Transverse colon (tissue), 4 donors: ENCODE measurements around the gene ADIPOR2. TPM values are rescaled to one million over a fixed set of nuclear protein-coding genes. Genes with fewer than 3 reads are reported as not detected.

Source experiments
- DNase-seq: peaks from one replicate; pipeline ENCODE4 v3.0.0-alpha.2; 2019
- H3K27ac ChIP-seq, 4 donors: fragments of 200-600 bp; sonication (generic); 2 replicates each; pipeline ENCODE4 v1.5.1; 2016 to 2018; ENCODE audit warnings: inconsistent platforms in 4 of 4
- H3K27me3 ChIP-seq: fragments of 200-600 bp; sonication (generic); 2 replicates; pipeline ENCODE4 v1.5.1; 2017; ENCODE audit warnings: inconsistent platforms
- H3K36me3 ChIP-seq, 4 donors: fragments of 200-600 bp; sonication (generic); 2 replicates each; pipeline ENCODE4 v1.5.1; 2017 to 2019; ENCODE audit warnings: inconsistent platforms in 4 of 4
- H3K4me1 ChIP-seq, 4 donors: fragments of 200-600 bp; sonication (generic); 2 replicates each; pipeline ENCODE4 v1.5.1; 2017 to 2020; ENCODE audit warnings: inconsistent platforms in 4 of 4
- H3K4me3 ChIP-seq, 4 donors: fragments of 200-600 bp; sonication (generic); 1 replicate in 1 of 4; 2 replicates in 3 of 4; pipeline versions ENCODE4 v1.5.1 to v1.6.1; 2017 to 2019; ENCODE audit warnings: inconsistent platforms in 4 of 4
- H3K9me3 ChIP-seq, 2 donors: fragments of 200-600 bp; sonication (generic); 2 replicates each; pipeline ENCODE4 v1.5.1; 2017 to 2019; ENCODE audit warnings: inconsistent platforms in 2 of 2
- EP300 ChIP-seq: sonication (generic); formaldehyde crosslinking; IDR thresholded peaks from one replicate; pipeline ENCODE4 v1.6.1; 2017; ENCODE audit warnings: antibody characterized with exemption, low read depth
- POLR2A ChIP-seq: fragments of 450-650 bp; IDR thresholded peaks from one replicate; pipeline ENCODE4 v1.6.1; 2016; ENCODE audit warnings: antibody characterized with exemption, mild to moderate bottlenecking, moderate library complexity
- POLR2AphosphoS5 ChIP-seq, 3 donors: sonication (generic); formaldehyde crosslinking; IDR thresholded peaks; one replicate each; pipeline ENCODE4 v1.6.1; 2016; ENCODE audit warnings: antibody characterized with exemption in 3 of 3
- WGBS, 2 donors: methylation state at CpG; one replicate each; pipeline ENCODE4 v1.1.5; 2018; ENCODE audit warnings: low coverage in 1 of 2; 5-methylcytosine and 5-hydroxymethylcytosine counted together
- in situ Hi-C, 4 donors: fragments of 200-750 bp; cut with MboI; loops; one replicate each; pipeline versions ENCODE4 v1.15.0 to v1.15.1; 2017; ENCODE audit warnings: low sequenced_read_pairs in 3 of 4, low pct_ligation_motif_present in 1 of 4, low pct_unique_long_range_greater_than_20kb in 1 of 4
- intact Hi-C: fragments of 100-400 bp; cut with DNase I; formaldehyde crosslinking; loops from one replicate; pipeline ENCODE4 v1.15.1; 2023; ENCODE audit warnings: low total_unique reads
- total RNA-seq, 4 donors: library from RNA; depleted of rRNA; stranded (reverse); fragments of >200 nt; gene quantifications; one replicate each; pipeline ENCODE4 v1.1.0, GENCODE V29; 2016
- TF ChIP-seq, protein P1 (sequence below), 5 experiments: fragments of 200-600 bp in 3 of 5; fragments of 450-650 bp in 2 of 5; sonication (generic) in 3 of 5; IDR thresholded peaks; 1 replicate in 2 of 5; 2 replicates in 3 of 5; pipeline ENCODE4 v1.5.1; 2016 to 2017; ENCODE audit warnings: antibody characterized with exemption in 5 of 5, inconsistent platforms in 3 of 5, mild to moderate bottlenecking in 2 of 5, moderate library complexity in 1 of 5

ADIPOR2 gene
- total RNA-seq, 4 donors from 2014 or later: 27.9 to 74.2 (median 52.1) TPM

DNA sequence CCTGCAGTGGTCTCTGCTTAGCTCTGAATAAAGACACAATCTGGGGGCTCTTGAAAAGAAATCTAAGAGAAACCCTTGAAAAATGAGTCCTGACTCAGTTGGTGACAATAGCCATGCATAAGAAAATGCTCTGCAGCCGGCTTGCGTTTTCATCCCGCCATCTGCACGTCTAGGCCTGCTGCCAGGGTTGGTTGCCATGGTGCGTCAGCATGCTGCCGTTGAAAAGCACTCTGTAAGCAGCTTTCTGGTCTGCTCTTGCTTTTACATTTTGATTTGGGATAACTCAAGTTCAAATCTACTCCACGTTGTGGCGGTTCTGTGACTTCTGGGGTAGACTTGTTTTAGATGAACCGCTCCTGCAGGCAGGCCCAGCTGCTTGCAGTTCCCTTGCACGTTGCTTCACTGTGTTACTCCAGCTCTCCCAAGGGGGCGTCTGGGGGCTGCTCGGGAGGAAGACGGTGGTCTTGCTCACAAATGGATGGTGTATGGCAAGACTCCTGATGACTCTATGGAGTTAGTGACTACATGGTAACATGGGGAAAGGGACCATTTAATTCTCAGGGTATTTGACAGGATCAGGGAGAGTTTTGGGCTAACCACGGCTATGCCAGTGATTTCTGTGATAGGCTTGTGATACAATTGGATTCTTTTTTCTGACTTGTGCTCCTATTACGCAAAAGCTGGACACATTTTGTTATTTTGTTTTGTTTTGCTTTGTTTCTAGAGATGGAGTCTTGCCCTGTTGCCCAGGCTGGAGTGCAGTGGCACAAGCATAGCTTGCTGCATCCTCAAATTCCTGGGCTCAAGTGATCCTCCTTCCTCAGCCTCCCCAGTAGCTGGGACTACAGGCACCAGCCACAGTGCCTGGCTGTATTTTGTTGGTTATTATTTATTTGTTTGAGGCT is 46.1 kb upstream of the ADIPOR2 start:
- DNase-seq: peak; percentile 68
- no peaks in the 10 kb centered on the region for H3K9me3 ChIP-seq
- no peaks in the 10 kb centered on the region for H3K27me3 ChIP-seq
- H3K36me3 ChIP-seq: no peaks in the 10 kb centered on the region
- TF ChIP-seq POLR2AphosphoS5 (IDR thresholded peaks at IDR 0.05) (no peak), EP300 (no peak), POLR2A (no peak)
- TF ChIP-seq, protein P1, sequence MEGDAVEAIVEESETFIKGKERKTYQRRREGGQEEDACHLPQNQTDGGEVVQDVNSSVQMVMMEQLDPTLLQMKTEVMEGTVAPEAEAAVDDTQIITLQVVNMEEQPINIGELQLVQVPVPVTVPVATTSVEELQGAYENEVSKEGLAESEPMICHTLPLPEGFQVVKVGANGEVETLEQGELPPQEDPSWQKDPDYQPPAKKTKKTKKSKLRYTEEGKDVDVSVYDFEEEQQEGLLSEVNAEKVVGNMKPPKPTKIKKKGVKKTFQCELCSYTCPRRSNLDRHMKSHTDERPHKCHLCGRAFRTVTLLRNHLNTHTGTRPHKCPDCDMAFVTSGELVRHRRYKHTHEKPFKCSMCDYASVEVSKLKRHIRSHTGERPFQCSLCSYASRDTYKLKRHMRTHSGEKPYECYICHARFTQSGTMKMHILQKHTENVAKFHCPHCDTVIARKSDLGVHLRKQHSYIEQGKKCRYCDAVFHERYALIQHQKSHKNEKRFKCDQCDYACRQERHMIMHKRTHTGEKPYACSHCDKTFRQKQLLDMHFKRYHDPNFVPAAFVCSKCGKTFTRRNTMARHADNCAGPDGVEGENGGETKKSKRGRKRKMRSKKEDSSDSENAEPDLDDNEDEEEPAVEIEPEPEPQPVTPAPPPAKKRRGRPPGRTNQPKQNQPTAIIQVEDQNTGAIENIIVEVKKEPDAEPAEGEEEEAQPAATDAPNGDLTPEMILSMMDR (IDR thresholded peaks at IDR 0.05): no peak
- intact Hi-C loops (no loop called here), in situ Hi-C loops (loop anchor here in 2 of 4 donors (5.0 kb wide), 1 partner anchor 143 kb away; no protein-coding TSS in a partner anchor)
- 21 to 34% methylated on average over 7 to 15 of the region's 15 CpGs for WGBS, 2 donors
- peak overlapping the region in 2 of 4 donors; percentile 61 to 62 for H3K27ac ChIP-seq
- H3K4me1 ChIP-seq: peaks cover 9 to 25% (median 11%) of the 10 kb centered on the region in 4 donors
- H3K4me3 ChIP-seq: no peak overlapping the region

DNA sequence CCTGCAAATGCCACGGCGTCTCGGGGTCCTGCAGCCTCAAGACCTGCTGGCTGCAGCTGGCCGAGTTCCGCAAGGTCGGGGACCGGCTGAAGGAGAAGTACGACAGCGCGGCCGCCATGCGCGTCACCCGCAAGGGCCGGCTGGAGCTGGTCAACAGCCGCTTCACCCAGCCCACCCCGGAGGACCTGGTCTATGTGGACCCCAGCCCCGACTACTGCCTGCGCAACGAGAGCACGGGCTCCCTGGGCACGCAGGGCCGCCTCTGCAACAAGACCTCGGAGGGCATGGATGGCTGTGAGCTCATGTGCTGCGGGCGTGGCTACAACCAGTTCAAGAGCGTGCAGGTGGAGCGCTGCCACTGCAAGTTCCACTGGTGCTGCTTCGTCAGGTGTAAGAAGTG is 45.1 kb upstream of the ADIPOR2 start:
- TF ChIP-seq EP300 (no peak), POLR2AphosphoS5 (IDR thresholded peaks at IDR 0.05) (no peak), POLR2A (no peak)
- TF ChIP-seq, protein P1 (IDR thresholded peaks at IDR 0.05): no peak
- no peak overlapping the region for H3K4me3 ChIP-seq
- 96% methylated on average over 27 of the region's 29 CpGs; no CpG with 5 or more reads in 1 of the 2 donors for WGBS, 2 donors
- no peak for DNase-seq
- H3K27ac ChIP-seq: no peak overlapping the region
- intact Hi-C loops: no loop called here
- no peaks in the 10 kb centered on the region for H3K9me3 ChIP-seq
- H3K27me3 ChIP-seq: no peaks in the 10 kb centered on the region
- in situ Hi-C loops: loop anchor here in 2 of 4 donors (5.0 kb wide), 1 partner anchor 141 kb away; no protein-coding TSS in a partner anchor
- no peaks in the 10 kb centered on the region for H3K36me3 ChIP-seq
- peaks cover 9 to 34% (median 11%) of the 10 kb centered on the region in 4 donors for H3K4me1 ChIP-seq

DNA sequence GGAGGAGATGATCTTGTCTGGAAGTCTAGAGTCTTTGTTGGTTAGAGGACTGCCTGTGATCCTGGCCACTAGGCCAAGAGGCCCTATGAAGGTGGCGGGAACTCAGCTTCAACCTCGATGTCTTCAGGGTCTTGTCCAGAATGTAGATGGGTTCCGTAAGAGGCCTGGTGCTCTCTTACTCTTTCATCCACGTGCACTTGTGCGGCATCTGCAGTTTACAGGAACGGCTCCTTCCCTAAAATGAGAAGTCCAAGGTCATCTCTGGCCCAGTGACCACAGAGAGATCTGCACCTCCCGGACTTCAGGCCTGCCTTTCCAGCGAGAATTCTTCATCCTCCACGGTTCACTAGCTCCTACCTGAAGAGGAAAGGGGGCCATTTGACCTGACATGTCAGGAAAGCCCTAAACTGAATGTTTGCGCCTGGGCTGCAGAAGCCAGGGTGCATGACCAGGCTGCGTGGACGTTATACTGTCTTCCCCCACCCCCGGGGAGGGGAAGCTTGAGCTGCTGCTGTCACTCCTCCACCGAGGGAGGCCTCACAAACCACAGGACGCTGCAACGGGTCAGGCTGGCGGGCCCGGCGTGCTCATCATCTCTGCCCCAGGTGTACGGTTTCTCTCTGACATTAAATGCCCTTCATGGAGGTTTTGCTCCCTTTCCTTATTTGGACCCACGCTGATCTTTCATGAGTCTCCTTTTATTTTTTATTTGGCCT is 44.1 kb upstream of the ADIPOR2 start:
- in situ Hi-C loops (loop anchor here in 2 of 4 donors (5.0 kb wide), 1 partner anchor 141 kb away; no protein-coding TSS in a partner anchor), intact Hi-C loops (no loop called here)
- Histone ChIP-seq H3K4me3 (no peak overlapping the region), H3K27ac (no peak overlapping the region), H3K36me3 (no peaks in the 10 kb centered on the region), H3K4me1 (peaks cover 9 to 39% (median 11%) of the 10 kb centered on the region in 4 donors), H3K9me3 (no peaks in the 10 kb centered on the region), H3K27me3 (no peaks in the 10 kb centered on the region)
- no peak for DNase-seq
- whole genome bisulfite sequencing, 2 donors: 80 to 97% methylated on average over 4 to 21 of the region's 21 CpGs
- no peak for TF ChIP-seq POLR2AphosphoS5 (IDR thresholded peaks at IDR 0.05)
- TF ChIP-seq POLR2A: no peak
- TF ChIP-seq EP300: no peak
- TF ChIP-seq, protein P1 (IDR thresholded peaks at IDR 0.05): no peak

DNA sequence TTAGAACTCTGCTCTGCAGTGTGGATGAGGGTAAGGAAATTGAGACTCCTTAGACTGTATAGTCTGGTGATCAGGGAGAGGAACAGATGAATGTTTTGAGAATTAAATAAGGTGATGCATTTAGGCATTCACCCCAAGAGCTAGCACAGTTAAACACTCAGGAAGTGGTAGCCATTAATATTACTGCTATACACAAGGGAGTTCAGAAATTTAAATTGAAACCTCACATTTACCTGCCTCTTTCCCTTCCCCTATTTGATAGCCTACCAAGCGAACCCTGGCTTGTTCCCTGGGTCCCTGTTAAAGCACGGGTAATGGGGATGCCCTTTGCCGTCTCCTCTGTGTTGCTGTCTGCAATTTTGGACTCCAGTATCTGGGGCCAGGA is 43.6 kb upstream of the ADIPOR2 start:
- no peak overlapping the region for H3K4me3 ChIP-seq
- no peaks in the 10 kb centered on the region for H3K9me3 ChIP-seq
- 92% methylated on average over 3 of the region's 3 CpGs; no CpG with 5 or more reads in 1 of the 2 donors for WGBS, 2 donors
- H3K27me3 ChIP-seq: no peaks in the 10 kb centered on the region
- peaks cover 9 to 36% (median 10%) of the 10 kb centered on the region in 4 donors for H3K4me1 ChIP-seq
- H3K36me3 ChIP-seq: no peaks in the 10 kb centered on the region
- TF ChIP-seq POLR2AphosphoS5 (IDR thresholded peaks at IDR 0.05) (no peak), EP300 (no peak), POLR2A (no peak)
- TF ChIP-seq, protein P1 (IDR thresholded peaks at IDR 0.05): no peak
- intact Hi-C loops: no loop called here
- in situ Hi-C loops: loop anchor here in 2 of 4 donors (5.0 kb wide), 1 partner anchor 140 kb away; no protein-coding TSS in a partner anchor
- no peak for DNase-seq
- no peak overlapping the region for H3K27ac ChIP-seq
